Ishikawa (cell line): ENCODE measurements around the gene MGAT4D.

Experiments used
- CREB1 ChIP-seq: IDR thresholded peaks from 2 replicates; pipeline ENCODE4 v1.6.1; 2012; ENCODE audit warnings: low read depth
- EP300 ChIP-seq: IDR thresholded peaks from 2 replicates; pipeline ENCODE4 v1.6.1; 2012; ENCODE audit warnings: borderline replicate concordance
- NFIC ChIP-seq: IDR thresholded peaks from 2 replicates; pipeline ENCODE4 v1.6.1; 2012
- RAD21 ChIP-seq: IDR thresholded peaks from 2 replicates; pipeline ENCODE4 v1.6.1; 2012; ENCODE audit warnings: low read depth
- REST ChIP-seq: IDR thresholded peaks from 2 replicates; pipeline ENCODE4 v1.6.1; 2012; ENCODE audit warnings: low read depth, mild to moderate bottlenecking
- TAF1 ChIP-seq: IDR thresholded peaks from 2 replicates; pipeline ENCODE4 v1.6.1; 2012; ENCODE audit warnings: low read depth, mild to moderate bottlenecking
- TCF12 ChIP-seq: IDR thresholded peaks from 2 replicates; pipeline ENCODE4 v1.6.1; 2012; ENCODE audit warnings: low read depth
- ZBTB7A ChIP-seq: IDR thresholded peaks from 2 replicates; pipeline ENCODE4 v1.6.1; 2012; ENCODE audit warnings: low read depth

GRCh38 chr4:140406292-140406691 lies 91.8 kb downstream of the MGAT4D start:
- TF ChIP-seq EP300 (no peak), TAF1 (no peak), ZBTB7A (no peak), REST (no peak), NFIC (no peak), CREB1 (no peak), RAD21 (no peak), TCF12 (no peak)
